HCT116 (cell line): ENCODE data around the gene GREB1L. TPM values are rescaled to one million over a fixed set of nuclear protein-coding genes. Genes with fewer than 3 reads are reported as not detected.

ENCODE experiments used
- ATAC-seq: fragments of 200-7000 bp; cut with Tn5 transposase; 2 replicates; pipeline ENCODE4 v1.9.1; 2020; ENCODE audit warnings: mild to moderate bottlenecking, moderate library complexity
- BruUV-seq: library from RNA; stranded (reverse); fragments of 400-500 nt; replicated peaks from 2 replicates; lab custom pipeline; 2021; lab: Mats Ljungman, UMichigan
- CTCF ChIA-PET: fragments of 300-600 bp; sonication (Branson Sonifier 250); formaldehyde crosslinking; loops from one replicate; lab custom pipeline; 2021; ENCODE audit warnings: antibody characterized with exemption; lab: Charles Lee
- POLR2A ChIA-PET: fragments of 300-600, 350-600 bp; sonication (Branson Sonifier 250); formaldehyde crosslinking; loops from one replicate; lab custom pipeline; 2021; ENCODE audit warnings: antibody characterized with exemption; lab: Charles Lee
- RAD21 ChIA-PET, 2 experiments: fragments of 300-600 bp; sonication (Branson Sonifier 250); formaldehyde crosslinking; loops; one replicate each; lab custom pipeline; 2023; ENCODE audit warnings: low total read pairs in 2 of 2; ENCODE audit not compliant: uncharacterized antibody in 2 of 2, unreplicated experiment in 2 of 2, low non-redundant PET in 1 of 2; lab: Charles Lee
- DNase-seq: peaks from one replicate; pipeline ENCODE4 v3.0.0-alpha.2; 2010; ENCODE audit warnings: low read depth, low spot score
- H2AFZ ChIP-seq: fragments of 200-600 bp; shearing (Covaris generic), sonication (generic); 2 replicates; pipeline ENCODE4 v1.6.1; 2017; ENCODE audit warnings: low read depth, mixed run types, mixed read lengths, antibody characterized with exemption, low read length; ENCODE audit not compliant: poor library complexity, severe bottlenecking
- H3K27ac ChIP-seq: 2 replicates; pipeline ENCODE4 v1.5.1; 2012; ENCODE audit warnings: low read depth, low read length
- H3K27me3 ChIP-seq: fragments of 200-600 bp; sonication (generic); 2 replicates; pipeline ENCODE4 v1.6.1; 2016; ENCODE audit warnings: mixed run types, low read length, mixed read lengths; ENCODE audit not compliant: insufficient read depth
- H3K36me3 ChIP-seq, 2 experiments: fragments of 200-500 bp in 1 of 2; fragments of 200-600 bp in 1 of 2; sonication (Bioruptor generic) in 1 of 2; sonication (generic) in 1 of 2; 2 replicates each; pipeline versions ENCODE4 v1.5.1 to v1.6.1; 2014 to 2016; ENCODE audit warnings: low read length in 2 of 2, inconsistent platforms in 1 of 2, mixed read lengths in 1 of 2, mixed run types in 1 of 2; ENCODE audit not compliant: insufficient read depth in 2 of 2, control insufficient read depth in 1 of 2
- H3K4me1 ChIP-seq, 2 experiments: fragments of 200-600 bp in 1 of 2; sonication (generic) in 1 of 2; 2 replicates each; pipeline versions ENCODE4 v1.5.1 to v1.6.1; 2012 to 2017; ENCODE audit warnings: low read length in 2 of 2, inconsistent platforms in 1 of 2, mild to moderate bottlenecking in 1 of 2, mixed read lengths in 1 of 2, mixed run types in 1 of 2, moderate library complexity in 1 of 2; ENCODE audit not compliant: insufficient read depth in 2 of 2, control insufficient read depth in 1 of 2
- H3K4me2 ChIP-seq: fragments of 200-600 bp; sonication (generic); 2 replicates; pipeline ENCODE4 v1.6.1; 2017; ENCODE audit warnings: mixed run types, low read length, mixed read lengths
- H3K4me3 ChIP-seq, 2 experiments: fragments of 200-600 bp in 1 of 2; sonication (generic) in 1 of 2; replicated peaks in 1 of 2; 2 replicates each; pipeline ENCODE4 v1.5.1; 2011 to 2016; ENCODE audit warnings: low read length in 2 of 2, control low read depth in 1 of 2, low read depth in 1 of 2, mild to moderate bottlenecking in 1 of 2, mixed read lengths in 1 of 2, mixed run types in 1 of 2
- H3K79me2 ChIP-seq: fragments of 200-600 bp; sonication (generic); 2 replicates; pipeline ENCODE4 v1.6.1; 2017; ENCODE audit warnings: mild to moderate bottlenecking, mixed run types, low read length, moderate library complexity, mixed read lengths; ENCODE audit not compliant: insufficient read depth
- H3K9ac ChIP-seq: fragments of 200-600 bp; sonication (generic); 2 replicates; pipeline ENCODE4 v1.6.1; 2016; ENCODE audit warnings: low read length, mixed read lengths
- H3K9me2 ChIP-seq: fragments of 200-600 bp; sonication (generic), shearing (Covaris generic); 2 replicates; pipeline ENCODE4 v1.6.1; 2017; ENCODE audit warnings: mixed run types, mild to moderate bottlenecking, moderate library complexity; ENCODE audit not compliant: insufficient read depth
- H3K9me3 ChIP-seq, 2 experiments: fragments of 200-500 bp in 1 of 2; fragments of 200-600 bp in 1 of 2; sonication (Bioruptor generic) in 1 of 2; sonication (generic) in 1 of 2; 2 replicates each; pipeline ENCODE4 v1.6.1; 2014 to 2017; ENCODE audit warnings: low read length in 2 of 2, mixed read lengths in 2 of 2, inconsistent platforms in 1 of 2, low read depth in 1 of 2, mild to moderate bottlenecking in 1 of 2, mixed run types in 1 of 2, moderate library complexity in 1 of 2; ENCODE audit not compliant: control insufficient read depth in 1 of 2, insufficient read depth in 1 of 2
- H4K20me1 ChIP-seq: fragments of 200-600 bp; sonication (generic), shearing (Covaris generic); 2 replicates; pipeline ENCODE4 v1.6.1; 2017; ENCODE audit warnings: mixed run types, mild to moderate bottlenecking, moderate library complexity; ENCODE audit not compliant: insufficient read depth
- CBX3 ChIP-seq: IDR thresholded peaks from 2 replicates; pipeline ENCODE4 v1.6.1; 2012; ENCODE audit warnings: low read depth
- EZH2phosphoT487 ChIP-seq: fragments of 200-600 bp; IDR thresholded peaks from 2 replicates; pipeline ENCODE4 v1.6.1; 2018; ENCODE audit warnings: antibody characterized with exemption, borderline replicate concordance
- JUND ChIP-seq: IDR thresholded peaks from 2 replicates; pipeline ENCODE4 v1.6.1; 2012
- POLR2AphosphoS5 ChIP-seq: IDR thresholded peaks from 2 replicates; pipeline ENCODE4 v1.6.1; 2011; ENCODE audit warnings: mild to moderate bottlenecking, low read depth, low read length, moderate library complexity
- SIN3A ChIP-seq: IDR thresholded peaks from 2 replicates; pipeline ENCODE4 v1.6.1; 2012; ENCODE audit warnings: low read depth
- SP1 ChIP-seq: IDR thresholded peaks from 2 replicates; pipeline ENCODE4 v1.6.1; 2012; ENCODE audit warnings: low read depth
- SRF ChIP-seq: IDR thresholded peaks from 2 replicates; pipeline ENCODE4 v1.6.1; 2012; ENCODE audit warnings: low read depth
- TCF7L2 ChIP-seq: IDR thresholded peaks from 2 replicates; pipeline ENCODE4 v1.7.0; 2011; ENCODE audit warnings: borderline replicate concordance, inconsistent platforms; ENCODE audit not compliant: insufficient read depth, insufficient read length; ENCODE audit errors: extremely low read depth
- ZFX ChIP-seq: fragments of 450-650 bp; IDR thresholded peaks from 2 replicates; pipeline ENCODE4 v1.6.1; 2017
- ZNF274 ChIP-seq: fragments of 200-500 bp; sonication (Bioruptor generic); IDR thresholded peaks from 2 replicates; pipeline ENCODE4 v1.6.1; 2014; ENCODE audit warnings: mild to moderate bottlenecking, low read depth, low read length, inconsistent platforms
- intact Hi-C: fragments of 100-400 bp; cut with micrococcal nuclease; formaldehyde crosslinking; loops from 2 replicates; pipeline ENCODE4 v1.10.0; 2022
- total RNA-seq: library from RNA; stranded (reverse); gene quantifications from one replicate; pipeline ENCODE4 v1.2.1, GENCODE V29; 2021; ENCODE audit not compliant: unreplicated experiment
- TF ChIP-seq, protein P1 (sequence below), 3 experiments: fragments of 200-600 bp in 1 of 3; sonication (generic) in 1 of 3; IDR thresholded peaks in 2 of 3; conservative IDR thresholded peaks in 1 of 3; 2 replicates each; pipeline ENCODE4 v1.5.1; 2012 to 2017; ENCODE audit warnings: low read depth in 2 of 3, low read length in 2 of 3, antibody characterized with exemption in 1 of 3, borderline replicate concordance in 1 of 3, control low read depth in 1 of 3, mild to moderate bottlenecking in 1 of 3, mixed read lengths in 1 of 3, mixed run types in 1 of 3, moderate library complexity in 1 of 3; ENCODE audit not compliant: insufficient read depth in 1 of 3
- TF ChIP-seq, protein P2 (sequence below): IDR thresholded peaks from 2 replicates; pipeline ENCODE4 v1.6.1; 2012

The GREB1L gene
- total RNA-seq, 1 experiment from 2014 or later = 12.2 TPM

DNA sequence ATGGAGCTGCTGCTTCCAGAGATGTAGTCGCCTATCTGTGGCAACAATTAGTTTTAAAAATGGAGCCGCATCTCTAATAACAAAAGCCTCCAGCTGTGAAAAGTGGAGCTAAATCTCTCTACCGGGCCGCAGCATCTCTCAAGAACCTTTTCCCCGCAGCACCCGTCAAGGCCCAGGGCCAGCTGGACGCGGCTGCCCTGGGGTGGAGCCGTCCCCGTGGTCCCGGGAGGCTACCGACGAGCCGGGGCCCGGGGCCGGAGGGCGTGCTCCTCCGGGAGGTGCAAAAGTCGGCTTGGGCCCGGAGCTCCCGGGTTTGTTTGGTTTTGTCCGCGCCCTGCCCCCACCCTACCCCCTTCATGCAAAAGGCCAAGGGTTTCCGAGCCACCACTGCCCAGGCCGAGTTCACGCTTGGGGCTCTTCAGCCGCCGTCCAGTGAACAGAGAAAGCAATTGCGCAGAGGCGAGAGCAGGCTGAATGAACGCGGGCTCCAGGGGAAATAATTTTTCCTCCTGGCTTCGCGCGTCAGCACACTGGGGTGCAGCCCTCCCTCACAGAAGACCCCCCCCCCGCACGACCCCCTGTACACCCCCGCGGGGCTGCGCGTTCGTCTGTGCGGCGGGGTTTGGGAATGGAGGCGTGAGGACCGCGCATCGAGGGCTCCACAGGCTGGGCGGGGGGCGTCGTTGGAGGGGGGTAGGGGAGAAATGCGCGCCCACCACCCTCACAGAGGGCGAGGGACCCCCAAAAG, 557 bp upstream of the GREB1L start:
- no peaks in the 10 kb centered on the region for H3K36me3 ChIP-seq
- peak overlapping the region; percentile 84 for H3K4me2 ChIP-seq
- ChIA-PET POLR2A (no interaction called here), RAD21 (no interaction called here), CTCF (interaction anchor here (0.7 kb wide), 1 partner anchor 75 kb away, joined by 3 read pairs; no protein-coding TSS in a partner anchor)
- ATAC-seq (peak; percentile 33), DNase-seq (no peak)
- intact Hi-C loops = no loop called here
- H2AFZ ChIP-seq = peak overlapping the region; percentile 79
- peak overlapping the region; percentile 43 to 63 for H3K4me3 ChIP-seq
- no peaks in the 10 kb centered on the region for H3K27me3 ChIP-seq
- BruUV-seq = no TSS peak
- peaks cover 2 to 24% of the 10 kb centered on the region in 2 experiments; a peak in 3 of 4 replicates for H3K4me1 ChIP-seq
- H3K9me3 ChIP-seq = no peaks in the 10 kb centered on the region
- H3K9ac ChIP-seq = peak overlapping the region; percentile 55
- no peaks in the 10 kb centered on the region for H3K9me2 ChIP-seq
- peak overlapping the region; percentile 34; the same call in 1 of the 2 replicates for H3K27ac ChIP-seq
- no peaks in the 10 kb centered on the region for H4K20me1 ChIP-seq
- TF ChIP-seq, protein P1, sequence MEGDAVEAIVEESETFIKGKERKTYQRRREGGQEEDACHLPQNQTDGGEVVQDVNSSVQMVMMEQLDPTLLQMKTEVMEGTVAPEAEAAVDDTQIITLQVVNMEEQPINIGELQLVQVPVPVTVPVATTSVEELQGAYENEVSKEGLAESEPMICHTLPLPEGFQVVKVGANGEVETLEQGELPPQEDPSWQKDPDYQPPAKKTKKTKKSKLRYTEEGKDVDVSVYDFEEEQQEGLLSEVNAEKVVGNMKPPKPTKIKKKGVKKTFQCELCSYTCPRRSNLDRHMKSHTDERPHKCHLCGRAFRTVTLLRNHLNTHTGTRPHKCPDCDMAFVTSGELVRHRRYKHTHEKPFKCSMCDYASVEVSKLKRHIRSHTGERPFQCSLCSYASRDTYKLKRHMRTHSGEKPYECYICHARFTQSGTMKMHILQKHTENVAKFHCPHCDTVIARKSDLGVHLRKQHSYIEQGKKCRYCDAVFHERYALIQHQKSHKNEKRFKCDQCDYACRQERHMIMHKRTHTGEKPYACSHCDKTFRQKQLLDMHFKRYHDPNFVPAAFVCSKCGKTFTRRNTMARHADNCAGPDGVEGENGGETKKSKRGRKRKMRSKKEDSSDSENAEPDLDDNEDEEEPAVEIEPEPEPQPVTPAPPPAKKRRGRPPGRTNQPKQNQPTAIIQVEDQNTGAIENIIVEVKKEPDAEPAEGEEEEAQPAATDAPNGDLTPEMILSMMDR (IDR thresholded peaks at IDR 0.05 in 2 of 3, conservative IDR thresholded peaks at IDR 0.05 in 1 of 3; ENCODE audit: borderline replicate concordance in 1 of 3, insufficient read depth in 1 of 3, low read depth in 2 of 3, low read length in 2 of 3) = no peak
- peak; percentile 14; the same call in 1 of the 2 replicates for TF ChIP-seq ZFX
- peaks cover 36% of the 10 kb centered on the region for H3K79me2 ChIP-seq

DNA sequence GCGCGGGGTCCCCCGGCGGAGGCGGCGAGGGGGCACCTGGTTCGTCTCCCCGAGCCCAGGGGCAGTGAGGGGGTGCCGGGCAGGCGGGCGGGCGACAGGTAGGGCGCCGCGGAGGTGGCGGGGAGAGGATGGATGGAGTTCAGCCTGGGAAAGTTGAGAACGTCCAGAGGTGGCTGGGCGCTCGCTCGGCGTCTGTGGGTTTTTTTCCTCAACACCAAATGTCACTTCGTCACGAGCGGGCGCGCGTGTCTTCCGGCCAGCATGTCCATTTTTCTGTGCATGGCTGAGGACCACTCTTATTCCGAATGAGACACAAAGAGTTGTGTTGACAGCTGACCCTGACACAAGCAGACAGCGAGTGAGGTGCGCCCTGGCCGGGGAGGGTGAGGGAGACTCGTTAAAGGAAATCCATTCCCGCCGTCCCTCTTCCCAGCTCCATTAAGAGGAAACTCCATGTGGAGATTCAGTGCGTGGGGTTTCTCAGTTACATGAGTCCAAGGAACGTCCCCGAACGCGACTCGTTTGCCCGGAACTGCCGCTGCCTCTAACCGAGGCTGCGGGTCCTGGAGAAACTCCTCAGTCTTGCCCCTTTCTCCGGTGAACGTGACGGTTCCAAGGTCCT, 859 bp downstream of the GREB1L start:
- peak overlapping the region; percentile 54 to 87 for H3K4me3 ChIP-seq
- H4K20me1 ChIP-seq = no peaks in the 10 kb centered on the region
- ChIA-PET RAD21 (no interaction called here), POLR2A (no interaction called here), CTCF (interaction anchor here (0.8 kb wide), 1 partner anchor 227 kb away, joined by 3 read pairs; no protein-coding TSS in a partner anchor)
- H3K36me3 ChIP-seq = no peaks in the 10 kb centered on the region
- no TSS peak for BruUV-seq
- no peaks in the 10 kb centered on the region for H3K9me2 ChIP-seq
- intact Hi-C loops = no loop called here
- peak overlapping the region; percentile 67 for H3K9ac ChIP-seq
- no peak for DNase-seq
- peak; percentile 9 for ATAC-seq
- no peaks in the 10 kb centered on the region for H3K27me3 ChIP-seq
- no peaks in the 10 kb centered on the region for H3K9me3 ChIP-seq
- no peak overlapping the region for H2AFZ ChIP-seq
- peaks cover 49% of the 10 kb centered on the region for H3K79me2 ChIP-seq
- H3K4me1 ChIP-seq = peaks cover 2 to 24% of the 10 kb centered on the region in 2 experiments; a peak in 3 of 4 replicates
- no peak for TF ChIP-seq JUND
- no peak for TF ChIP-seq SP1
- TF ChIP-seq, protein P2, sequence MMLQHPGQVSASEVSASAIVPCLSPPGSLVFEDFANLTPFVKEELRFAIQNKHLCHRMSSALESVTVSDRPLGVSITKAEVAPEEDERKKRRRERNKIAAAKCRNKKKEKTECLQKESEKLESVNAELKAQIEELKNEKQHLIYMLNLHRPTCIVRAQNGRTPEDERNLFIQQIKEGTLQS = no peak
- TF ChIP-seq SRF = no peak
- no peak for TF ChIP-seq ZFX
- TF ChIP-seq SIN3A = no peak
- no peak for TF ChIP-seq TCF7L2
- no peak for TF ChIP-seq ZNF274
- no peak for TF ChIP-seq POLR2AphosphoS5
- no peak for TF ChIP-seq CBX3
- no peak for TF ChIP-seq EZH2phosphoT487
- H3K27ac ChIP-seq = peak overlapping the region; percentile 66; the same call in 1 of the 2 replicates
- peak overlapping the region; percentile 94 for H3K4me2 ChIP-seq
